PC-3 (cell line): ENCODE measurements around the gene TCF3. TPM values are rescaled to one million over a fixed set of nuclear protein-coding genes. Genes with fewer than 3 reads are reported as not detected.

Source experiments
- ATAC-seq: fragments of 200-7000 bp; cut with Tn5 transposase; 2 replicates; pipeline ENCODE4 v1.9.1; 2020; ENCODE audit warnings: mild to moderate bottlenecking, moderate library complexity
- BruUV-seq: library from RNA; stranded (reverse); fragments of 400-500 nt; replicated peaks from 2 replicates; lab custom pipeline; 2021; lab: Mats Ljungman, UMichigan
- CTCF ChIA-PET: fragments of 300-600 bp; sonication (Branson Sonifier 250); formaldehyde crosslinking; loops from one replicate; lab custom pipeline; 2022; ENCODE audit warnings: antibody characterized with exemption; lab: Charles Lee
- POLR2A ChIA-PET: fragments of 300-600 bp; sonication (Branson Sonifier 250); formaldehyde crosslinking; loops from one replicate; lab custom pipeline; 2022; ENCODE audit warnings: antibody characterized with exemption; ENCODE audit not compliant: unreplicated experiment; lab: Charles Lee
- DNase-seq: peaks from one replicate; pipeline ENCODE4 v3.0.0-alpha.2; 2015
- H2AFZ ChIP-seq: fragments of 300-600 bp; sonication (generic); 2 replicates; pipeline ENCODE4 v1.6.0; 2016; ENCODE audit warnings: antibody characterized with exemption, low read length
- H3F3A ChIP-seq: fragments of 300-600 bp; sonication (generic); one replicate; pipeline ENCODE4 v1.6.0; 2017; ENCODE audit warnings: antibody characterized with exemption, low read length, control low read depth, mild to moderate bottlenecking; ENCODE audit not compliant: unreplicated experiment
- H3K27ac ChIP-seq: fragments of 300-600 bp; sonication (generic); 2 replicates; pipeline ENCODE4 v1.5.1; 2016; ENCODE audit warnings: mild to moderate bottlenecking, low read length
- H3K27me3 ChIP-seq: fragments of 300-600 bp; sonication (generic); 2 replicates; pipeline ENCODE4 v1.6.1; 2016; ENCODE audit warnings: low read length, mixed read lengths
- H3K36me3 ChIP-seq: fragments of 300-600 bp; sonication (generic); 2 replicates; pipeline ENCODE4 v1.6.1; 2016; ENCODE audit warnings: low read depth, mixed run types, low read length, mixed read lengths
- H3K4me1 ChIP-seq: fragments of 300-600 bp; sonication (generic); 2 replicates; pipeline ENCODE4 v1.5.1; 2016; ENCODE audit warnings: low read length; ENCODE audit not compliant: insufficient read depth
- H3K4me2 ChIP-seq: fragments of 300-600 bp; sonication (generic); 2 replicates; pipeline ENCODE4 v1.6.0; 2016; ENCODE audit warnings: low read length
- H3K4me3 ChIP-seq: fragments of 300-600 bp; sonication (generic); 2 replicates; pipeline ENCODE4 v1.5.1; 2016; ENCODE audit warnings: mild to moderate bottlenecking, low read length, mixed read lengths
- H3K79me2 ChIP-seq: fragments of 300-600 bp; sonication (generic); 2 replicates; pipeline ENCODE4 v1.6.1; 2017; ENCODE audit warnings: low read length, mixed read lengths
- H3K9ac ChIP-seq: fragments of 300-600 bp; sonication (generic); 2 replicates; pipeline ENCODE4 v1.6.0; 2016; ENCODE audit warnings: mild to moderate bottlenecking, low read length
- H3K9me2 ChIP-seq: fragments of 300-600 bp; sonication (generic); replicated peaks from 2 replicates; pipeline ENCODE4 v1.6.1; 2016; ENCODE audit warnings: mixed run types, low read length, mixed read lengths
- H3K9me3 ChIP-seq: fragments of 300-600 bp; sonication (generic); 2 replicates; pipeline ENCODE4 v1.6.1; 2016; ENCODE audit warnings: low read length, mixed read lengths
- H4K20me1 ChIP-seq: fragments of 300-600 bp; sonication (generic); 2 replicates; pipeline ENCODE4 v1.6.1; 2016; ENCODE audit warnings: low read length, mixed read lengths
- EZH2 ChIP-seq: fragments of 300-600 bp; sonication (generic); IDR thresholded peaks from one replicate; pipeline ENCODE4 v1.6.1; 2017; ENCODE audit warnings: antibody characterized with exemption, mild to moderate bottlenecking, low read length; ENCODE audit not compliant: unreplicated experiment
- EZH2phosphoT487 ChIP-seq: fragments of 300-600 bp; sonication (generic); IDR thresholded peaks from 2 replicates; pipeline ENCODE4 v1.6.1; 2018; ENCODE audit warnings: mild to moderate bottlenecking, antibody characterized with exemption, low read length, borderline replicate concordance
- intact Hi-C: fragments of 100-400 bp; cut with micrococcal nuclease; formaldehyde crosslinking; loops from 2 replicates; pipeline ENCODE4 v1.9.0; 2023
- total RNA-seq: library from RNA; depleted of rRNA; stranded (reverse); fragments of >200 nt; gene quantifications from 2 replicates; pipeline ENCODE4 v1.2.3, GENCODE V29; 2014
- TF ChIP-seq, protein P1 (sequence below): fragments of 300-600 bp; sonication (generic); conservative IDR thresholded peaks from 2 replicates; pipeline ENCODE4 v1.5.1; 2017; ENCODE audit warnings: antibody characterized with exemption, low read depth, mild to moderate bottlenecking, low read length

Gene TCF3
- total RNA-seq, 1 experiment from 2014 or later: 147 TPM

DNA sequence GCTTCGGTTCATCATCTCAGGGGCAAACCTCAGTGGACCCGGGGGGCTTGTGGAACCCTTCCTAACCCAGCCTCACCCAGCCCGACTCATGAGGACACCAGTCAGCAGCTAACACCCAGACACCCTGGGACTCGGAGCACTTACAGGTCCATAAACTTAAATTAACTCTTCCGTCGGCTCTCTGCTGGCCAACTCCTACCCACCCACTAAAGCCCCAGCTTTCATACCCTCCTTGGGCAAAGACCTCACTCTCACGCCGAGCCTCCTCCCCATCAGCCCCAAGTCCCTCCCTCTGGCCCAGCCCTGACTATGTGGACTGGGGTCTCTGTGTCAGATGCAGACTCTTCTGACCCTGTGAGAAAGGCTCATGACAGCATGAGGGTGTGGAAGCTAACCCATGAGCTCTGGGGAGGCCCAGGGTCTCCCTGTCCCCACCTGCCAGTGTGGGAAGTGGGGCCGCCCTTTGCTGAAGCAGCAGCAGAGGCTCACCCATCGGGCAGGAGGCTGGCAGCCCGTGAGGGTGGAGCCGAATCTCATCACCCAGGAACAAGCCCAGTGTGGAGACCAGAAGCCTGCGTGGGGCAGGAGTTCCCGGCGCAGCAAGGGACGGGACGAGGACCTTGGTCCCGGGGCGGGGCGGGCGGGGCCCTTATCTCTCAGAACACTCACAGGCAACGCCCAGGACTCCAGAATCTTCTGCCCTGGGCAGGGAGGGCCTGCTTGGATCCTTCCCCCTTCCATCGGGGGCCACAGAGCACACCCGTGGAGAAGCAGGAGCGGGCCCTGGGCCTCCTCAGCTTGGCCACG lies 19.8 kb downstream of the TCF3 start:
- Histone ChIP-seq H4K20me1 (no peaks in the 10 kb centered on the region), H3F3A (no peaks in the 10 kb centered on the region), H3K27ac (no peak overlapping the region), H3K4me3 (no peak overlapping the region), H3K9me3 (no peaks in the 10 kb centered on the region), H3K4me1 (no peaks in the 10 kb centered on the region), H3K27me3 (no peaks in the 10 kb centered on the region), H3K9ac (no peak overlapping the region), H3K4me2 (no peak overlapping the region), H3K36me3 (peaks cover 7% of the 10 kb centered on the region), H3K79me2 (no peaks in the 10 kb centered on the region), H2AFZ (no peak overlapping the region), H3K9me2 (no peaks in the 10 kb centered on the region)
- no peak for TF ChIP-seq EZH2
- TF ChIP-seq EZH2phosphoT487: no peak
- TF ChIP-seq, protein P1, sequence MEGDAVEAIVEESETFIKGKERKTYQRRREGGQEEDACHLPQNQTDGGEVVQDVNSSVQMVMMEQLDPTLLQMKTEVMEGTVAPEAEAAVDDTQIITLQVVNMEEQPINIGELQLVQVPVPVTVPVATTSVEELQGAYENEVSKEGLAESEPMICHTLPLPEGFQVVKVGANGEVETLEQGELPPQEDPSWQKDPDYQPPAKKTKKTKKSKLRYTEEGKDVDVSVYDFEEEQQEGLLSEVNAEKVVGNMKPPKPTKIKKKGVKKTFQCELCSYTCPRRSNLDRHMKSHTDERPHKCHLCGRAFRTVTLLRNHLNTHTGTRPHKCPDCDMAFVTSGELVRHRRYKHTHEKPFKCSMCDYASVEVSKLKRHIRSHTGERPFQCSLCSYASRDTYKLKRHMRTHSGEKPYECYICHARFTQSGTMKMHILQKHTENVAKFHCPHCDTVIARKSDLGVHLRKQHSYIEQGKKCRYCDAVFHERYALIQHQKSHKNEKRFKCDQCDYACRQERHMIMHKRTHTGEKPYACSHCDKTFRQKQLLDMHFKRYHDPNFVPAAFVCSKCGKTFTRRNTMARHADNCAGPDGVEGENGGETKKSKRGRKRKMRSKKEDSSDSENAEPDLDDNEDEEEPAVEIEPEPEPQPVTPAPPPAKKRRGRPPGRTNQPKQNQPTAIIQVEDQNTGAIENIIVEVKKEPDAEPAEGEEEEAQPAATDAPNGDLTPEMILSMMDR: no peak
- ATAC-seq (no peak), DNase-seq (no peak)
- no TSS peak for BruUV-seq
- intact Hi-C loops: no loop called here
- ChIA-PET CTCF (no interaction called here), POLR2A (no interaction called here)

DNA sequence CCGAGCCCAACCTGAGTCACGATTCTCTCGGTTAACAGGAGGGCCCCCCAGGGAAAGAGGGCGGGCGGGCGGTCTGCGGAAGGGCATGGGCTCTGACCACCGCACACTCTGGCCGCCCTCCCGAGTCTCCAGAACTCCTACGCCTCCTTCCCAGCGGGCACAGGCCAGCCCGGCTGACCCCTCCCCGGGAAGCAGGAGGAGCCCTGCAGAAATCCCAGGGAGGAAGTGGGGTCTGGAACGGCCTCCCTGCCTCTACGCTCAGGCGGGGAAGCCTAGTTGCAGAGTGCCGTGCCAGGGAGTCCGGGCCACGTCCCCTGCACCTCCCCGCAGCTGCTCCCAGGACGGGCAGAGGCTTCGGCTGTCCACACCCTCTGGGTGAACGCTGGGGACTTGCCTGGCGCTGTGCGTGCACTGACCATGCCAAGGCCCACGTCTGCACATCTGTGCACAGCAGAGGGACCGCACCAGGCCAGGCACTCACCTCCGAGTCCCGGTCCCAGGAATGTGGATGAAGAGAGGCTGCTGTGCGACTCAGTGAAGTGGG lies 20.8 kb downstream of the TCF3 start:
- Histone ChIP-seq H3K36me3 (peaks cover 7% of the 10 kb centered on the region), H4K20me1 (no peaks in the 10 kb centered on the region)
- BruUV-seq: no TSS peak

More for the DNA sequence above, 20.8 kb downstream of the TCF3 start:
- ATAC-seq: no peak
- no peak for TF ChIP-seq EZH2
- TF ChIP-seq, protein P1: no peak
- TF ChIP-seq EZH2phosphoT487: no peak
- Histone ChIP-seq H3K9ac (no peak overlapping the region), H3K4me2 (no peak overlapping the region), H3K9me2 (no peaks in the 10 kb centered on the region), H3K79me2 (no peaks in the 10 kb centered on the region), H3K4me3 (no peak overlapping the region), H3F3A (no peaks in the 10 kb centered on the region), H3K9me3 (no peaks in the 10 kb centered on the region), H3K27me3 (no peaks in the 10 kb centered on the region), H2AFZ (no peak overlapping the region), H3K4me1 (no peaks in the 10 kb centered on the region), H3K27ac (no peak overlapping the region)
- DNase-seq: no peak
- CTCF ChIA-PET: no interaction called here
- intact Hi-C loops: no loop called here
- POLR2A ChIA-PET: no interaction called here
